Hepatocyte (in vitro differentiated cells): ENCODE measurements around the gene LOX. TPM values are rescaled to one million over a fixed set of nuclear protein-coding genes. Genes with fewer than 3 reads are reported as not detected.
A peak's percentile ranks its signal among the peaks of the same experiment; 100 is the strongest.

Experiments used
- DNase-seq: peaks from one replicate; pipeline ENCODE4 v3.0.0-alpha.2; 2016; ENCODE audit warnings: low spot score
- H2AFZ ChIP-seq: fragments of 200-600 bp; sonication (generic); 2 replicates; pipeline ENCODE4 v1.6.0; 2016; ENCODE audit warnings: antibody characterized with exemption, mild to moderate bottlenecking
- H3K27ac ChIP-seq: fragments of 200-600 bp; sonication (generic); 2 replicates; pipeline ENCODE4 v1.5.1; 2016; ENCODE audit warnings: mild to moderate bottlenecking
- H3K27me3 ChIP-seq: fragments of 200-600 bp; sonication (generic); 2 replicates; pipeline ENCODE4 v1.6.1; 2016
- H3K36me3 ChIP-seq: fragments of 200-600 bp; sonication (generic); replicated peaks from 2 replicates; pipeline ENCODE4 v1.5.1; 2016; ENCODE audit warnings: low read depth; ENCODE audit not compliant: insufficient read depth
- H3K4me1 ChIP-seq: fragments of 200-600 bp; sonication (generic); 2 replicates; pipeline ENCODE4 v1.5.1; 2016; ENCODE audit warnings: mild to moderate bottlenecking, moderate library complexity; ENCODE audit not compliant: insufficient read depth
- H3K4me2 ChIP-seq: fragments of 200-600 bp; sonication (generic); 2 replicates; pipeline ENCODE4 v1.6.0; 2016
- H3K4me3 ChIP-seq: fragments of 200-600 bp; sonication (generic); 2 replicates; pipeline ENCODE4 v1.5.1; 2016; ENCODE audit warnings: mild to moderate bottlenecking
- H3K79me2 ChIP-seq: fragments of 200-600 bp; sonication (generic); 2 replicates; pipeline ENCODE4 v1.6.0; 2017; ENCODE audit warnings: mild to moderate bottlenecking
- H3K9me2 ChIP-seq: fragments of 200-600 bp; sonication (generic); replicated peaks from 2 replicates; pipeline ENCODE4 v1.6.0; 2017; ENCODE audit warnings: mild to moderate bottlenecking; ENCODE audit not compliant: insufficient read depth
- H3K9me3 ChIP-seq: fragments of 200-600 bp; sonication (generic); 2 replicates; pipeline ENCODE4 v1.5.1; 2016; ENCODE audit warnings: low read depth, mild to moderate bottlenecking
- H4K20me1 ChIP-seq: fragments of 200-600 bp; sonication (generic); 2 replicates; pipeline ENCODE4 v1.6.0; 2016; ENCODE audit warnings: mild to moderate bottlenecking; ENCODE audit not compliant: insufficient read depth, poor library complexity, severe bottlenecking
- EZH2 ChIP-seq: fragments of 200-600 bp; sonication (generic); IDR thresholded peaks from 2 replicates; pipeline ENCODE4 v1.6.1; 2016; ENCODE audit warnings: antibody characterized with exemption, mild to moderate bottlenecking, borderline replicate concordance
- EZH2phosphoT487 ChIP-seq: fragments of 200-600 bp; sonication (generic); IDR thresholded peaks from one replicate; pipeline ENCODE4 v1.6.1; 2018; ENCODE audit warnings: antibody characterized with exemption, mild to moderate bottlenecking, low read depth, moderate library complexity; ENCODE audit not compliant: unreplicated experiment, severe bottlenecking
- WGBS: methylation state at CpG from one replicate; pipeline ENCODE4 v1.1.6; 2016; ENCODE audit warnings: low lambda C conversion rate; ENCODE audit errors: missing lambda C conversion rate; 5-methylcytosine and 5-hydroxymethylcytosine counted together
- polyA plus RNA-seq: library from polyadenylated mRNA; unstranded; fragments of >200 nt; fragmentation: Nextera tagmentation; extraction: Ambion mirVana; gene quantifications from 2 replicates; pipeline ENCODE4 v1.2.1, GENCODE V29; 2016
- total RNA-seq: library from RNA; depleted of rRNA; stranded (reverse); fragments of >200 nt; gene quantifications from 2 replicates; pipeline ENCODE4 v1.2.3, GENCODE V29; 2014
- TF ChIP-seq, protein P1 (sequence below): fragments of 200-600 bp; sonication (generic); IDR thresholded peaks from 2 replicates; pipeline ENCODE4 v1.5.1; 2016; ENCODE audit warnings: antibody characterized with exemption, mild to moderate bottlenecking; ENCODE audit not compliant: poor library complexity

The LOX gene
- total and polyA plus RNA-seq, 2 experiments from 2014 or later: 120 to 216 TPM

- Histone ChIP-seq H3K4me2 (no peak overlapping the region), H4K20me1 (no peaks in the 10 kb centered on the region), H3K4me1 (no peaks in the 10 kb centered on the region), H3K27ac (no peak overlapping the region), H3K27me3 (peaks cover 11% of the 10 kb centered on the region), H3K36me3 (no peaks in the 10 kb centered on the region), H3K79me2 (no peaks in the 10 kb centered on the region), H3K9me3 (no peaks in the 10 kb centered on the region), H3K4me3 (no peak overlapping the region), H2AFZ (no peak overlapping the region), H3K9me2 (no peaks in the 10 kb centered on the region)
- WGBS: 62% methylated on average over 2 of the region's 2 CpGs
- DNase-seq: no peak
- TF ChIP-seq EZH2phosphoT487: no peak
- TF ChIP-seq EZH2: no peak
- TF ChIP-seq, protein P1, sequence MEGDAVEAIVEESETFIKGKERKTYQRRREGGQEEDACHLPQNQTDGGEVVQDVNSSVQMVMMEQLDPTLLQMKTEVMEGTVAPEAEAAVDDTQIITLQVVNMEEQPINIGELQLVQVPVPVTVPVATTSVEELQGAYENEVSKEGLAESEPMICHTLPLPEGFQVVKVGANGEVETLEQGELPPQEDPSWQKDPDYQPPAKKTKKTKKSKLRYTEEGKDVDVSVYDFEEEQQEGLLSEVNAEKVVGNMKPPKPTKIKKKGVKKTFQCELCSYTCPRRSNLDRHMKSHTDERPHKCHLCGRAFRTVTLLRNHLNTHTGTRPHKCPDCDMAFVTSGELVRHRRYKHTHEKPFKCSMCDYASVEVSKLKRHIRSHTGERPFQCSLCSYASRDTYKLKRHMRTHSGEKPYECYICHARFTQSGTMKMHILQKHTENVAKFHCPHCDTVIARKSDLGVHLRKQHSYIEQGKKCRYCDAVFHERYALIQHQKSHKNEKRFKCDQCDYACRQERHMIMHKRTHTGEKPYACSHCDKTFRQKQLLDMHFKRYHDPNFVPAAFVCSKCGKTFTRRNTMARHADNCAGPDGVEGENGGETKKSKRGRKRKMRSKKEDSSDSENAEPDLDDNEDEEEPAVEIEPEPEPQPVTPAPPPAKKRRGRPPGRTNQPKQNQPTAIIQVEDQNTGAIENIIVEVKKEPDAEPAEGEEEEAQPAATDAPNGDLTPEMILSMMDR: no peak
Observed at GRCh38 chr5:122114501-122114900, 36.4 kb upstream of the LOX start.

GRCh38 chr5:122112733-122113558, 34.9 kb upstream of the LOX start:
- H3K27me3 ChIP-seq: peaks cover 5% of the 10 kb centered on the region
- no peak overlapping the region for H3K4me3 ChIP-seq
- no peaks in the 10 kb centered on the region for H3K4me1 ChIP-seq
- no peak for TF ChIP-seq EZH2phosphoT487
- no peak for TF ChIP-seq EZH2
- TF ChIP-seq, protein P1: no peak
- no peak for DNase-seq
- H3K4me2 ChIP-seq: no peak overlapping the region
- H3K9me3 ChIP-seq: no peaks in the 10 kb centered on the region
- WGBS: 86% methylated on average over 6 of the region's 6 CpGs
- no peaks in the 10 kb centered on the region for H3K9me2 ChIP-seq
- H3K79me2 ChIP-seq: no peaks in the 10 kb centered on the region
- no peak overlapping the region for H2AFZ ChIP-seq
- no peaks in the 10 kb centered on the region for H4K20me1 ChIP-seq
- no peak overlapping the region for H3K27ac ChIP-seq
- no peaks in the 10 kb centered on the region for H3K36me3 ChIP-seq

DNA sequence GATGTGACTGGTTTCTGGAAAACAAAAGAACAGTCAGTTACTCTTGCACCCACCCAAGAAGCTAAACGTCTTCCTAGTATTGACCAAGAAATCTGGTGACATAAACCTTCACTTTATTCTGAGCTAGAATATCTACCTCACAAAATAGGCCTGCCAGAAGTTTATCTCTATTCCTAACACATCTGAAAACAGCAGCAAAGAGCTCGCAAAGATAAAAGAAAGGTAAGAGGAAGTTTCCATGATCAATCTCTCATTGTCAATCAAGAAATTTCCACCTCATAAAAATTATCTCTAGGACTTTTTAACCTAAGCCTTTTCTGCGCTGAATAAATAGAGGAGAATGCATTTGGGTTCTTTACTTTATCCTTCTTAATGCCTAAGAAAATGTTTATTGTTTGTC, 34.0 kb upstream of the LOX start:
- Histone ChIP-seq H2AFZ (no peak overlapping the region), H3K27me3 (peaks cover 7% of the 10 kb centered on the region), H3K9me3 (no peaks in the 10 kb centered on the region), H3K79me2 (no peaks in the 10 kb centered on the region), H3K9me2 (no peaks in the 10 kb centered on the region), H3K36me3 (no peaks in the 10 kb centered on the region), H3K4me1 (no peaks in the 10 kb centered on the region), H3K27ac (no peak overlapping the region), H3K4me3 (no peak overlapping the region), H3K4me2 (no peak overlapping the region), H4K20me1 (no peaks in the 10 kb centered on the region)
- peak; percentile 65 for TF ChIP-seq EZH2phosphoT487
- TF ChIP-seq, protein P1: no peak
- no peak for DNase-seq
- 17% methylated on average over 3 of the region's 3 CpGs for WGBS
